ENCODE results near the gene SNRK.

Gene SNRK

GRCh38 chr3:43281020-43281419, 5.3 kb upstream of the SNRK start:
- TF ChIP-seq, protein P1, sequence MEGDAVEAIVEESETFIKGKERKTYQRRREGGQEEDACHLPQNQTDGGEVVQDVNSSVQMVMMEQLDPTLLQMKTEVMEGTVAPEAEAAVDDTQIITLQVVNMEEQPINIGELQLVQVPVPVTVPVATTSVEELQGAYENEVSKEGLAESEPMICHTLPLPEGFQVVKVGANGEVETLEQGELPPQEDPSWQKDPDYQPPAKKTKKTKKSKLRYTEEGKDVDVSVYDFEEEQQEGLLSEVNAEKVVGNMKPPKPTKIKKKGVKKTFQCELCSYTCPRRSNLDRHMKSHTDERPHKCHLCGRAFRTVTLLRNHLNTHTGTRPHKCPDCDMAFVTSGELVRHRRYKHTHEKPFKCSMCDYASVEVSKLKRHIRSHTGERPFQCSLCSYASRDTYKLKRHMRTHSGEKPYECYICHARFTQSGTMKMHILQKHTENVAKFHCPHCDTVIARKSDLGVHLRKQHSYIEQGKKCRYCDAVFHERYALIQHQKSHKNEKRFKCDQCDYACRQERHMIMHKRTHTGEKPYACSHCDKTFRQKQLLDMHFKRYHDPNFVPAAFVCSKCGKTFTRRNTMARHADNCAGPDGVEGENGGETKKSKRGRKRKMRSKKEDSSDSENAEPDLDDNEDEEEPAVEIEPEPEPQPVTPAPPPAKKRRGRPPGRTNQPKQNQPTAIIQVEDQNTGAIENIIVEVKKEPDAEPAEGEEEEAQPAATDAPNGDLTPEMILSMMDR (IDR thresholded peaks at IDR 0.05; ENCODE audit: low read depth, low read length), result no peak
- no peak overlapping the region for H3K4me3 ChIP-seq (ENCODE audit: low read depth, low read length)
- no peak for DNase-seq (ENCODE audit: low read depth, low spot score)
- in situ Hi-C loops (cut with HindIII; ENCODE audit: low sequenced_read_pairs), result no loop called here

DNA sequence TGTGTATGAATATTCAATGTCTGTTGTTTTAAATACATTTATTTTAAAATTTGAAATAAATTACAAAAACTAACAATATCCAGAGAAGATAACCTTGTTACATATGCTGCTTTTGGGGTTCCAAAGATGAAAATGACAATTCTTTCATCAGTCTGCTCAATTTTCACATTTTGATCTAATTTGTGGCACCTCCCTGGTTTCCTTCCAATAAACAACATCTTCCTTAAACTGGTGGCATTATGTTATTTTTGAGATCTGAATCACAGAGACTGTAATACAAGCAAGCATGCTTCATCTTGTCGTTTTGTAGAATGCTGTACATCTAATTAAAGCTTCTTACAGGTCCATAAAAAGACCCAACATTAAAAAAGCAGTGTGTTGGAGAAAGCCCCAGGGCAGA, 2.2 kb upstream of the SNRK start:
- no peak for DNase-seq (ENCODE audit: low read depth, low spot score)
- H3K4me3 ChIP-seq (ENCODE audit: low read depth, low read length), result no peak overlapping the region
- in situ Hi-C loops (cut with HindIII; ENCODE audit: low sequenced_read_pairs), result no loop called here

GRCh38 chr3:43285644-43286043, 696 bp upstream of the SNRK start:
- TF ChIP-seq, protein P1 (IDR thresholded peaks at IDR 0.05; ENCODE audit: low read depth, low read length), result no peak
- in situ Hi-C loops (cut with HindIII; ENCODE audit: low sequenced_read_pairs), result no loop called here
- DNase-seq (ENCODE audit: low read depth, low spot score), result no peak
- H3K4me3 ChIP-seq (ENCODE audit: low read depth, low read length), result peak overlapping the region; percentile 70

More for the DNA sequence above, 2.2 kb upstream of the SNRK start:
- TF ChIP-seq, protein P1 (IDR thresholded peaks at IDR 0.05; ENCODE audit: low read depth, low read length), result no peak

GRCh38 chr3:43286841-43287499, 630 bp downstream of the SNRK start:
- peak overlapping the region; percentile 70 for H3K4me3 ChIP-seq (ENCODE audit: low read depth, low read length)
- peak; percentile 43 for DNase-seq (ENCODE audit: low read depth, low spot score)

DNA sequence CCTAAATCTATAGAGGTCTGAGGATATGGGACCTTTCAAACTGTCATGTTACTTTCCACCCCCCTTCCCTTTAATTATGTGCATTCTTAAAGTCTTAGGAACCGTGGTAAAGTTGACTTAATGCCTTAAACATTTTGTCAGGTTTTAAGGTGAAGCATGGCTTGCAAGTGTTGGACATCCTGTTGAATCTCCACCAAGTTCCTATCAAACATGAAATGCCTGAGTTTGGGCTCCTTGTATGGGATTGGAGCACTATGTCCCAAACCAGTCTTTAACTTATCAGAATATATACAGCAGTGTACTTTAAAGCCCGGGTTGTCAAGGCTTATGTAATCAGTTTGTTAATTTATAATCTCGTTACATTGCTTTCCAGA, 1.1 kb downstream of the SNRK start:
- TF ChIP-seq, protein P1 (IDR thresholded peaks at IDR 0.05; ENCODE audit: low read depth, low read length), result no peak
- DNase-seq (ENCODE audit: low read depth, low spot score), result no peak
- in situ Hi-C loops (cut with HindIII; ENCODE audit: low sequenced_read_pairs), result no loop called here
- peak overlapping the region; percentile 70 for H3K4me3 ChIP-seq (ENCODE audit: low read depth, low read length)

More at GRCh38 chr3:43286841-43287499, 630 bp downstream of the SNRK start:
- in situ Hi-C loops (cut with HindIII; ENCODE audit: low sequenced_read_pairs), result no loop called here
- TF ChIP-seq, protein P1 (IDR thresholded peaks at IDR 0.05; ENCODE audit: low read depth, low read length), result no peak

GRCh38 chr3:43288366-43288765, 2.0 kb downstream of the SNRK start:
- peak overlapping the region; percentile 4 for H3K4me3 ChIP-seq (ENCODE audit: low read depth, low read length)
- in situ Hi-C loops (cut with HindIII; ENCODE audit: low sequenced_read_pairs), result no loop called here
- TF ChIP-seq, protein P1 (IDR thresholded peaks at IDR 0.05; ENCODE audit: low read depth, low read length), result no peak
- DNase-seq (ENCODE audit: low read depth, low spot score), result peak; percentile 68

Data from astrocyte of the spinal cord (primary cell).